Panc1 (cell line): Measurements from ENCODE around the gene JAKMIP3.

Experiments
- POLR2AphosphoS5 ChIP-seq: IDR thresholded peaks from 2 replicates; pipeline ENCODE4 v1.6.1; 2012; ENCODE audit warnings: mild to moderate bottlenecking, low read depth, low read length, moderate library complexity
- SIN3A ChIP-seq: IDR thresholded peaks from 2 replicates; pipeline ENCODE4 v1.6.1; 2012; ENCODE audit warnings: low read depth, mild to moderate bottlenecking, low read length, moderate library complexity, borderline replicate concordance; ENCODE audit not compliant: insufficient read depth
- TCF7L2 ChIP-seq: IDR thresholded peaks from 2 replicates; pipeline ENCODE4 v1.6.1; 2011; ENCODE audit warnings: mild to moderate bottlenecking, low read depth, low read length, inconsistent platforms
- TF ChIP-seq, protein P1 (sequence below): fragments of 450-650 bp; IDR thresholded peaks from 2 replicates; pipeline ENCODE4 v1.5.1; 2017; ENCODE audit warnings: mild to moderate bottlenecking
- TF ChIP-seq, protein P2 (sequence below), 2 experiments: IDR thresholded peaks; 2 replicates each; pipeline ENCODE4 v1.6.1; 2011 to 2012; ENCODE audit warnings: low read depth in 2 of 2, control low read depth in 1 of 2, low read length in 1 of 2, mild to moderate bottlenecking in 1 of 2, moderate library complexity in 1 of 2; ENCODE audit not compliant: insufficient read depth in 1 of 2

DNA sequence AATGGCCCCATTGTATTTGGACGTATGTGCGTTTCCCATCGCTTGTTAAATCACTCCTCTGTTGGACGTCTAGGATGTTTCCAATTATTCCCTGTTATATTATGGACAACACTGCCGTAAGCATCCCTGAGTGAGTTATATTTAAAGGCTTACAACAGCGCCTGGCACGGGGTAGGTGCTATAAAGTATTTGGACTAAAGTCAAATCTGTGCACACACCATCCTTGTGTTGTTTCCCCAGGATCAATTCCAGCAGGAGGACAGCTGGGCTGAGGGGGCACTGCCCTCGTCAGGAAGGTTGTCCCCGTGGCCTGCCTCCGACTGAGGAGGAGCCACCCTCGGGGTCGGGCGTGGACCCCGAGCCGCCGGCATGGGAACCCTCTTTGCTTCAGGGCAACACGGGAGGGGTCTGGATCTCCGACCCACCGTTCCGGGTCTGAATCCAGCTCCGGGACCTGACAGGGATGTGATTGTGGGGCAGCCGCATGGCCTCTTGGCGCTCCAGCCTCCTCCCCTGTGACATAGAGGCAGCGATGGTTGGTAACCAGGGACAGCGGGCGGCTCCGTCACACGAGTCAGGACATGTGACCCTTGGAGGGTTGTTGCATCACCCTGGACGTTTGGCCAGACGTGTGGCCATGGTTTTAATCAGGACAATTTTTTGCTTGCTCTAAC lies 1.5 kb upstream of the JAKMIP3 start:
- TF ChIP-seq, protein P1, sequence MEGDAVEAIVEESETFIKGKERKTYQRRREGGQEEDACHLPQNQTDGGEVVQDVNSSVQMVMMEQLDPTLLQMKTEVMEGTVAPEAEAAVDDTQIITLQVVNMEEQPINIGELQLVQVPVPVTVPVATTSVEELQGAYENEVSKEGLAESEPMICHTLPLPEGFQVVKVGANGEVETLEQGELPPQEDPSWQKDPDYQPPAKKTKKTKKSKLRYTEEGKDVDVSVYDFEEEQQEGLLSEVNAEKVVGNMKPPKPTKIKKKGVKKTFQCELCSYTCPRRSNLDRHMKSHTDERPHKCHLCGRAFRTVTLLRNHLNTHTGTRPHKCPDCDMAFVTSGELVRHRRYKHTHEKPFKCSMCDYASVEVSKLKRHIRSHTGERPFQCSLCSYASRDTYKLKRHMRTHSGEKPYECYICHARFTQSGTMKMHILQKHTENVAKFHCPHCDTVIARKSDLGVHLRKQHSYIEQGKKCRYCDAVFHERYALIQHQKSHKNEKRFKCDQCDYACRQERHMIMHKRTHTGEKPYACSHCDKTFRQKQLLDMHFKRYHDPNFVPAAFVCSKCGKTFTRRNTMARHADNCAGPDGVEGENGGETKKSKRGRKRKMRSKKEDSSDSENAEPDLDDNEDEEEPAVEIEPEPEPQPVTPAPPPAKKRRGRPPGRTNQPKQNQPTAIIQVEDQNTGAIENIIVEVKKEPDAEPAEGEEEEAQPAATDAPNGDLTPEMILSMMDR: no peak
- TF ChIP-seq POLR2AphosphoS5: no peak
- no peak for TF ChIP-seq SIN3A
- TF ChIP-seq, protein P2, sequence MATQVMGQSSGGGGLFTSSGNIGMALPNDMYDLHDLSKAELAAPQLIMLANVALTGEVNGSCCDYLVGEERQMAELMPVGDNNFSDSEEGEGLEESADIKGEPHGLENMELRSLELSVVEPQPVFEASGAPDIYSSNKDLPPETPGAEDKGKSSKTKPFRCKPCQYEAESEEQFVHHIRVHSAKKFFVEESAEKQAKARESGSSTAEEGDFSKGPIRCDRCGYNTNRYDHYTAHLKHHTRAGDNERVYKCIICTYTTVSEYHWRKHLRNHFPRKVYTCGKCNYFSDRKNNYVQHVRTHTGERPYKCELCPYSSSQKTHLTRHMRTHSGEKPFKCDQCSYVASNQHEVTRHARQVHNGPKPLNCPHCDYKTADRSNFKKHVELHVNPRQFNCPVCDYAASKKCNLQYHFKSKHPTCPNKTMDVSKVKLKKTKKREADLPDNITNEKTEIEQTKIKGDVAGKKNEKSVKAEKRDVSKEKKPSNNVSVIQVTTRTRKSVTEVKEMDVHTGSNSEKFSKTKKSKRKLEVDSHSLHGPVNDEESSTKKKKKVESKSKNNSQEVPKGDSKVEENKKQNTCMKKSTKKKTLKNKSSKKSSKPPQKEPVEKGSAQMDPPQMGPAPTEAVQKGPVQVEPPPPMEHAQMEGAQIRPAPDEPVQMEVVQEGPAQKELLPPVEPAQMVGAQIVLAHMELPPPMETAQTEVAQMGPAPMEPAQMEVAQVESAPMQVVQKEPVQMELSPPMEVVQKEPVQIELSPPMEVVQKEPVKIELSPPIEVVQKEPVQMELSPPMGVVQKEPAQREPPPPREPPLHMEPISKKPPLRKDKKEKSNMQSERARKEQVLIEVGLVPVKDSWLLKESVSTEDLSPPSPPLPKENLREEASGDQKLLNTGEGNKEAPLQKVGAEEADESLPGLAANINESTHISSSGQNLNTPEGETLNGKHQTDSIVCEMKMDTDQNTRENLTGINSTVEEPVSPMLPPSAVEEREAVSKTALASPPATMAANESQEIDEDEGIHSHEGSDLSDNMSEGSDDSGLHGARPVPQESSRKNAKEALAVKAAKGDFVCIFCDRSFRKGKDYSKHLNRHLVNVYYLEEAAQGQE (IDR thresholded peaks at IDR 0.05; ENCODE audit: insufficient read depth in 1 of 2, low read depth in 2 of 2, low read length in 1 of 2): no peak
- no peak for TF ChIP-seq TCF7L2
